BLaER1 (cell line): ENCODE data around the gene CBLN4.

Experiments
- H3K27ac ChIP-seq: shearing (Covaris generic); formaldehyde crosslinking; 2 replicates; pipeline ENCODE4 v1.8.1; 2022
- H3K27me3 ChIP-seq: shearing (Covaris generic); formaldehyde crosslinking; 2 replicates; pipeline ENCODE4 v1.8.1; 2022
- H3K36me3 ChIP-seq: shearing (Covaris generic); formaldehyde crosslinking; 2 replicates; pipeline ENCODE4 v1.8.1; 2022
- H3K4me1 ChIP-seq: shearing (Covaris generic); formaldehyde crosslinking; 2 replicates; pipeline ENCODE4 v1.8.1; 2022
- H3K4me2 ChIP-seq: shearing (Covaris generic); formaldehyde crosslinking; 2 replicates; pipeline ENCODE4 v1.8.1; 2022
- H3K4me3 ChIP-seq: shearing (Covaris generic); formaldehyde crosslinking; 2 replicates; pipeline ENCODE4 v1.8.1; 2022
- H3K9ac ChIP-seq: shearing (Covaris generic); formaldehyde crosslinking; 2 replicates; pipeline ENCODE4 v1.8.1; 2022
- H3K9me3 ChIP-seq: shearing (Covaris generic); formaldehyde crosslinking; 2 replicates; pipeline ENCODE4 v1.8.1; 2022
- H4K20me1 ChIP-seq: shearing (Covaris generic); formaldehyde crosslinking; 2 replicates; pipeline ENCODE4 v1.8.1; 2022
- Cebpa-rat ChIP-seq: shearing (Covaris generic); IDR thresholded peaks from 2 replicates; pipeline ENCODE4 v1.8.1; 2022

CBLN4 gene

DNA sequence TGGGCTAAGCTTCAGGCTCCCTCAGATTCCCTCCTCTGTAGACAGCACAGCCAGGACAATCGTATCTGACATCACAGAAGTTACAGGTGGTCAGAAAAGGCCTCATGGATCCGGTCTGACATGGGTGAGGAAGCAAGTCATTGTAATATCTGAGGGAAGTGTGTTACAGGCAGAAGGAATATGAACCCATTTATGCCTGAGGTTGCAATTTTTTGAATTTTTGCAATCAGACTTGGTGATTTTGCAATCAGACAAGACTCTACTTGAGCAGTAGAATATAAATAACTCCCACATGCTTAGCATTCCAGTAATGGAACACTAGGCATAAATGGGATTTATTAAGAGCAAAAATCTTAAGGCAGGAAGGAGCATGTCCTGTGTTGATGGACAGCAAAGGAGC is 52.1 kb downstream of the CBLN4 start:
- Histone ChIP-seq H3K9ac (no peak overlapping the region), H3K27ac (no peak overlapping the region), H3K4me3 (no peak overlapping the region), H3K4me1 (no peaks in the 10 kb centered on the region), H3K36me3 (no peaks in the 10 kb centered on the region), H3K9me3 (no peaks in the 10 kb centered on the region), H4K20me1 (no peaks in the 10 kb centered on the region), H3K27me3 (no peaks in the 10 kb centered on the region), H3K4me2 (no peak overlapping the region)
- TF ChIP-seq Cebpa-rat: no peak

DNA sequence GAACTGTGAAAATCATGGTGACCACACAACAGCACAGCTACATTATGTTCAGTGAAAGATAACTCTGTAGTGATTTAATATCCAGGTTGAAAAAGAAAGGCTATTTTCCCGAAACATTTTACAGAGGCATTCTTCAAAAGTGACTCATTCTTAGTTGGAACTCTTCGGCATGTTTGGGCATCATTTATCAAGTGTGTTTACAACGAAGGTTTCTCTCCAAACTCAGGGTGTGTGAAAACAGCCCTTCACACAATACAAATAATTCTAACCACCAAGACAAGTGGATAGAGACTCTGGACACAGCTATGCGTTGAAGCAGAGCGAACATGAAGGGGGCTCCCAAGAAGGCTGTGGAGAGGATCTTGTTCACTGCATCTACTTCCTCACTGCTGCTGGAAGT is 57.6 kb downstream of the CBLN4 start:
- no peak for TF ChIP-seq Cebpa-rat
- Histone ChIP-seq H3K4me2 (no peak overlapping the region), H3K4me3 (no peak overlapping the region), H4K20me1 (no peaks in the 10 kb centered on the region), H3K9ac (no peak overlapping the region), H3K27me3 (no peaks in the 10 kb centered on the region), H3K27ac (no peak overlapping the region), H3K4me1 (no peaks in the 10 kb centered on the region), H3K9me3 (no peaks in the 10 kb centered on the region), H3K36me3 (no peaks in the 10 kb centered on the region)
